PC-9 (cell line): Measurements from ENCODE around the gene CEP131.

Source experiments
- EZH2 ChIP-seq: fragments of 200-600 bp; sonication (generic); IDR thresholded peaks from 2 replicates; pipeline ENCODE4 v1.8.0; 2017; ENCODE audit warnings: antibody characterized with exemption, low read depth
- TF ChIP-seq, protein P1 (sequence below): fragments of 200-600 bp; sonication (generic); conservative IDR thresholded peaks from 2 replicates; pipeline ENCODE4 v1.6.1; 2017; ENCODE audit warnings: mixed run types, antibody characterized with exemption, mild to moderate bottlenecking, moderate library complexity

DNA sequence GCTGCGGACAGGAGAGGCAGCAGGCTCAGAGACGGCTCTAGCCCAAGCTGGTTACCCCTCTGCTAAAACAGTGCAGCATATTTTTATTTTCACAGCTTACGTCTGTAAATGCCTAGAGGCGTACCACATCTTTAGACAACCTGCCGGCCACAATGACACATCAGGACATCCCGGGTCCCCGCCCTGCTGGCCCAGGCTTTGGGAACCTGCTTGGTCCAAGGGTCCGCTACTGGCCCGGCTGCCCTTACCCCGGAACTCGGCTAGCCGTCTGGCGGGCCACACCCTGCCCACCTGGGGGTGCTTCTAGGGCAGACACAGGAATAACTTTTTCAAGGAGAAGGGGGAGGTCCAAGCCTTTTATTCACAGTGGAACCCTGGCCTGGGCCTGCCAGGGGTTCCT is 4.3 kb downstream of the CEP131 start:
- TF ChIP-seq, protein P1, sequence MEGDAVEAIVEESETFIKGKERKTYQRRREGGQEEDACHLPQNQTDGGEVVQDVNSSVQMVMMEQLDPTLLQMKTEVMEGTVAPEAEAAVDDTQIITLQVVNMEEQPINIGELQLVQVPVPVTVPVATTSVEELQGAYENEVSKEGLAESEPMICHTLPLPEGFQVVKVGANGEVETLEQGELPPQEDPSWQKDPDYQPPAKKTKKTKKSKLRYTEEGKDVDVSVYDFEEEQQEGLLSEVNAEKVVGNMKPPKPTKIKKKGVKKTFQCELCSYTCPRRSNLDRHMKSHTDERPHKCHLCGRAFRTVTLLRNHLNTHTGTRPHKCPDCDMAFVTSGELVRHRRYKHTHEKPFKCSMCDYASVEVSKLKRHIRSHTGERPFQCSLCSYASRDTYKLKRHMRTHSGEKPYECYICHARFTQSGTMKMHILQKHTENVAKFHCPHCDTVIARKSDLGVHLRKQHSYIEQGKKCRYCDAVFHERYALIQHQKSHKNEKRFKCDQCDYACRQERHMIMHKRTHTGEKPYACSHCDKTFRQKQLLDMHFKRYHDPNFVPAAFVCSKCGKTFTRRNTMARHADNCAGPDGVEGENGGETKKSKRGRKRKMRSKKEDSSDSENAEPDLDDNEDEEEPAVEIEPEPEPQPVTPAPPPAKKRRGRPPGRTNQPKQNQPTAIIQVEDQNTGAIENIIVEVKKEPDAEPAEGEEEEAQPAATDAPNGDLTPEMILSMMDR = no peak
- no peak for TF ChIP-seq EZH2
